Measurements from ENCODE around the gene TENM3.
"Not testable (repeated sequence)": the region's sequence is repeated elsewhere in the genome, so short reads cannot be mapped to it uniquely, and the experiment has no call there.

Gene TENM3

GRCh38 chr4:182810103-182810615 is 567.0 kb downstream of the TENM3 start:
- TF ChIP-seq ZFX (IDR thresholded peaks at IDR 0.05) (no peak), CTCF (conservative IDR thresholded peaks at IDR 0.05) (no peak; the same call in 1 of the 2 replicates)
- H3K27ac ChIP-seq: no peak overlapping the region

- no peak overlapping the region for H3K27ac ChIP-seq
- TF ChIP-seq ZFX (IDR thresholded peaks at IDR 0.05) (no peak), CTCF (conservative IDR thresholded peaks at IDR 0.05) (no peak)
Observed at GRCh38 chr4:182812916-182813315, 569.7 kb downstream of the TENM3 start.

- not testable (repeated sequence) for H3K27ac ChIP-seq
Observed at GRCh38 chr4:182814065-182814464, 570.9 kb downstream of the TENM3 start.

GRCh38 chr4:182818926-182819730 is 575.9 kb downstream of the TENM3 start:
- TF ChIP-seq ZFX (IDR thresholded peaks at IDR 0.05) (no peak), CTCF (conservative IDR thresholded peaks at IDR 0.05) (no peak)
- H3K27ac ChIP-seq: no peak overlapping the region

GRCh38 chr4:182819751-182820150 is 576.5 kb downstream of the TENM3 start:
- no peak overlapping the region for H3K27ac ChIP-seq
- no peak for TF ChIP-seq ZFX (IDR thresholded peaks at IDR 0.05)
- TF ChIP-seq CTCF (conservative IDR thresholded peaks at IDR 0.05): no peak

GRCh38 chr4:182822554-182822953 is 579.4 kb downstream of the TENM3 start:
- TF ChIP-seq ZFX (IDR thresholded peaks at IDR 0.05): no peak
- TF ChIP-seq CTCF (conservative IDR thresholded peaks at IDR 0.05): no peak
- no peak overlapping the region for H3K27ac ChIP-seq

- no peak for TF ChIP-seq ZFX (IDR thresholded peaks at IDR 0.05)
- TF ChIP-seq CTCF (conservative IDR thresholded peaks at IDR 0.05): no peak
- H3K27ac ChIP-seq: no peak overlapping the region
Observed at GRCh38 chr4:182823576-182823975, 580.4 kb downstream of the TENM3 start.

GRCh38 chr4:182825003-182825402 is 581.8 kb downstream of the TENM3 start:
- H3K27ac ChIP-seq: no peak overlapping the region
- TF ChIP-seq ZFX (IDR thresholded peaks at IDR 0.05) (no peak), CTCF (conservative IDR thresholded peaks at IDR 0.05) (no peak)

Measured in C4-2B (cell line).